ENCODE results near the gene RNF187. TPM values are rescaled to one million over a fixed set of nuclear protein-coding genes. Genes with fewer than 3 reads are reported as not detected.

The RNF187 gene
- total RNA-seq, 3 donors from 2014 or later (not counting 1 experiment from before 2014, with no cell fraction given), result 68.6 to 102 (median 77.3) TPM

- peaks cover 38% of the 10 kb centered on the region for H3K4me1 ChIP-seq (ENCODE audit: control insufficient read depth, insufficient read depth, low read length)
- Mint-ChIP-seq H3K4me3 (peak overlapping the region; percentile 99), H3K27me3 (ENCODE audit: low read depth in 2 of 2) (peaks cover 0 to 2% of the 10 kb centered on the region in 2 donors), H3K9me3 (no peaks in the 10 kb centered on the region), H3K4me1 (peaks cover 38 to 49% of the 10 kb centered on the region in 2 donors), H3K36me3 (no peaks in the 10 kb centered on the region), H3K27ac (peak overlapping the region; percentile 99)
- H3K36me3 ChIP-seq (ENCODE audit: control insufficient read depth, insufficient read depth, low read length), result no peaks in the 10 kb centered on the region
- TF ChIP-seq, protein P1, sequence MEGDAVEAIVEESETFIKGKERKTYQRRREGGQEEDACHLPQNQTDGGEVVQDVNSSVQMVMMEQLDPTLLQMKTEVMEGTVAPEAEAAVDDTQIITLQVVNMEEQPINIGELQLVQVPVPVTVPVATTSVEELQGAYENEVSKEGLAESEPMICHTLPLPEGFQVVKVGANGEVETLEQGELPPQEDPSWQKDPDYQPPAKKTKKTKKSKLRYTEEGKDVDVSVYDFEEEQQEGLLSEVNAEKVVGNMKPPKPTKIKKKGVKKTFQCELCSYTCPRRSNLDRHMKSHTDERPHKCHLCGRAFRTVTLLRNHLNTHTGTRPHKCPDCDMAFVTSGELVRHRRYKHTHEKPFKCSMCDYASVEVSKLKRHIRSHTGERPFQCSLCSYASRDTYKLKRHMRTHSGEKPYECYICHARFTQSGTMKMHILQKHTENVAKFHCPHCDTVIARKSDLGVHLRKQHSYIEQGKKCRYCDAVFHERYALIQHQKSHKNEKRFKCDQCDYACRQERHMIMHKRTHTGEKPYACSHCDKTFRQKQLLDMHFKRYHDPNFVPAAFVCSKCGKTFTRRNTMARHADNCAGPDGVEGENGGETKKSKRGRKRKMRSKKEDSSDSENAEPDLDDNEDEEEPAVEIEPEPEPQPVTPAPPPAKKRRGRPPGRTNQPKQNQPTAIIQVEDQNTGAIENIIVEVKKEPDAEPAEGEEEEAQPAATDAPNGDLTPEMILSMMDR (IDR thresholded peaks at IDR 0.05), result peak; percentile 66
- 9% methylated on average over 41 of the region's 41 CpGs for WGBS (ENCODE audit: insufficient coverage)
- intact Hi-C loops (cut with micrococcal nuclease), result loop anchor here (5.0 kb wide), 1 partner anchor 52 kb away; the partner anchor contains the start of gene TRIM11
- ATAC-seq, result no peak
- no peaks in the 10 kb centered on the region for H3K9me3 ChIP-seq (ENCODE audit: control insufficient read depth, insufficient read depth, low read length)
- peak; percentile 33 to 77 for DNase-seq
- peak overlapping the region; percentile 61 for H3K4me3 ChIP-seq (ENCODE audit: low read length)
- H3K27me3 ChIP-seq (ENCODE audit: control insufficient read depth, insufficient read depth, low read length), result no peaks in the 10 kb centered on the region
- peak overlapping the region; percentile 96 for H3K27ac ChIP-seq (ENCODE audit: low read length)
These were observed 27.8 kb upstream of the RNF187 start for GRCh38 chr1:228459091-228459993.

DNA sequence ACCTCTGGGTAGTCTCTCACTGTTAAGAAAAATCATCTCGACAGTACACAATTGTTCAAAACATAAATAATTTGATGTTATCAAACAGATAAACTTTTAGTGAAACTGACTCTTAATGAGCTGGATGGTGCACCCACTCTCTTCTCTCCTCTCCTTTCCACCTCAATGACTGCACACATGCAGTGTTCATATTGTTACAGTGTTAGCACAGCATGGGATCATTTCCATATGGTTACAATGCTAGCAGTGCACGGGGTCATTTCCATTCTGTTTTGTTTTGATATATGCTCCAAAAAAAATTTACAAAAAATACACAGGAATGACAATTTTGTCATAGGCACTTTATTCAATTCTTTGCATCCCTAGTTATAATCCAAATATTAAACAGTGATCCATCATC lies 26.4 kb upstream of the RNF187 start:
- peaks cover 53 to 64% of the 10 kb centered on the region in 2 donors for H3K4me1 Mint-ChIP-seq
- intact Hi-C loops (cut with micrococcal nuclease), result no loop called here
- peak overlapping the region in 1 of 2 donors; percentile 16 for H3K27ac Mint-ChIP-seq
- peak overlapping the region; percentile 81 for H3K4me3 Mint-ChIP-seq
- Histone ChIP-seq H3K27ac (ENCODE audit: low read length) (no peak overlapping the region), H3K4me3 (ENCODE audit: low read length) (no peak overlapping the region), H3K4me1 (ENCODE audit: control insufficient read depth, insufficient read depth, low read length) (peaks cover 51% of the 10 kb centered on the region), H3K27me3 (ENCODE audit: control insufficient read depth, insufficient read depth, low read length) (no peaks in the 10 kb centered on the region), H3K36me3 (ENCODE audit: control insufficient read depth, insufficient read depth, low read length) (no peaks in the 10 kb centered on the region), H3K9me3 (ENCODE audit: control insufficient read depth, insufficient read depth, low read length) (no peaks in the 10 kb centered on the region)
- ATAC-seq, result no peak
- no peaks in the 10 kb centered on the region for H3K9me3 Mint-ChIP-seq
- DNase-seq, result no peak
- peaks cover 0 to 2% of the 10 kb centered on the region in 2 donors for H3K27me3 Mint-ChIP-seq (ENCODE audit: low read depth in 2 of 2)
- TF ChIP-seq, protein P1 (IDR thresholded peaks at IDR 0.05), result no peak
- H3K36me3 Mint-ChIP-seq, result no peaks in the 10 kb centered on the region
- 100% methylated on average over 2 of the region's 2 CpGs for WGBS (ENCODE audit: insufficient coverage)

DNA sequence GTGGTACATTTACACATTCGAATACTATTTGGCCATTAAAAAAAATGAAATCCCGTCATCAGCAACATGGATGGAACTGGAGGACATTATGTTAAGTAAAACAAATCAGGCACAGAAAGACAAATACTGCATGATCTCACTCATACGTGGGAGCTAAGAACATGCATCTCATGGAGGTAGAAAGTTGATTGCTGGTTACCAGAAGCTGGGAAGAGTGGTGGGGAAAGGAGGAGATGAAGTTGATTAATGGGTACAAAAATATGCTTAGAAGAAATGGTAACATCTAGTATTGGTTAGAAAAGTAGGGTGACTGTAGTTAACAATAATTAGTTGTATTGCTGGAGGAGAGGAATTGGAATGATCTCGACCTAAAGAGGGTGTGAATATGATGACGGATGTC lies 24.6 kb upstream of the RNF187 start:
- no peak for ATAC-seq
- no peak for DNase-seq
- H3K27me3 ChIP-seq (ENCODE audit: control insufficient read depth, insufficient read depth, low read length), result no peaks in the 10 kb centered on the region
- intact Hi-C loops (cut with micrococcal nuclease), result no loop called here
- no peak overlapping the region for H3K27ac ChIP-seq (ENCODE audit: low read length)
- no peaks in the 10 kb centered on the region for H3K36me3 ChIP-seq (ENCODE audit: control insufficient read depth, insufficient read depth, low read length)
- no peak overlapping the region for H3K4me3 ChIP-seq (ENCODE audit: low read length)
- 95% methylated on average over 3 of the region's 5 CpGs for WGBS (ENCODE audit: insufficient coverage)
- Mint-ChIP-seq H3K4me1 (peaks cover 52 to 53% of the 10 kb centered on the region in 2 donors), H3K4me3 (peak overlapping the region; percentile 92), H3K27ac (no peak overlapping the region), H3K27me3 (ENCODE audit: low read depth in 2 of 2) (peaks cover 8 to 9% of the 10 kb centered on the region in 2 donors), H3K9me3 (no peaks in the 10 kb centered on the region), H3K36me3 (no peaks in the 10 kb centered on the region)
- peaks cover 47% of the 10 kb centered on the region for H3K4me1 ChIP-seq (ENCODE audit: control insufficient read depth, insufficient read depth, low read length)
- H3K9me3 ChIP-seq (ENCODE audit: control insufficient read depth, insufficient read depth, low read length), result no peaks in the 10 kb centered on the region
- TF ChIP-seq, protein P1 (IDR thresholded peaks at IDR 0.05), result no peak

All from natural killer cell (primary cell).